Neural cell (in vitro differentiated cells): Measurements from ENCODE around the gene SLC7A6OS. TPM values are rescaled to one million over a fixed set of nuclear protein-coding genes. Genes with fewer than 3 reads are reported as not detected.

Source experiments
- H2AFZ ChIP-seq: fragments of 200-600, 300-800 bp; sonication (generic), shearing (Covaris generic); 2 replicates; pipeline ENCODE4 v1.6.0; 2014; ENCODE audit warnings: low read depth, mild to moderate bottlenecking, antibody characterized with exemption, low read length, moderate library complexity
- H3F3A ChIP-seq: fragments of 200-600 bp; shearing (Covaris generic); 2 replicates; pipeline ENCODE4 v1.6.1; 2016; ENCODE audit warnings: mild to moderate bottlenecking, moderate library complexity, mixed read lengths, antibody characterized with exemption, low read length; ENCODE audit not compliant: insufficient read depth, poor library complexity, severe bottlenecking
- H3K27ac ChIP-seq: fragments of 200-600, 300-800 bp; sonication (generic), shearing (Covaris generic); 2 replicates; pipeline ENCODE4 v1.5.1; 2014; ENCODE audit warnings: mild to moderate bottlenecking, low read length, moderate library complexity
- H3K27me3 ChIP-seq: fragments of 300-800, 200-600 bp; sonication (generic), shearing (Covaris generic); 2 replicates; pipeline ENCODE4 v1.6.0; 2014; ENCODE audit warnings: mild to moderate bottlenecking, low read depth, low read length, moderate library complexity; ENCODE audit not compliant: insufficient read depth
- H3K36me3 ChIP-seq: fragments of 300-800, 200-600 bp; sonication (generic), shearing (Covaris generic); 2 replicates; pipeline ENCODE4 v1.5.1; 2014; ENCODE audit warnings: mild to moderate bottlenecking, antibody characterized with exemption, low read length, moderate library complexity; ENCODE audit not compliant: insufficient read depth
- H3K4me2 ChIP-seq: fragments of 300-800, 200-600 bp; sonication (generic), shearing (Covaris generic); 2 replicates; pipeline ENCODE4 v1.6.0; 2014; ENCODE audit warnings: mild to moderate bottlenecking, low read length
- H3K4me3 ChIP-seq: fragments of 300-800, 200-600 bp; sonication (generic), shearing (Covaris generic); 2 replicates; pipeline ENCODE4 v1.5.1; 2014; ENCODE audit warnings: mild to moderate bottlenecking, low read length, moderate library complexity
- H3K79me2 ChIP-seq: fragments of 200-600 bp; shearing (Covaris generic); replicated peaks from 2 replicates; pipeline ENCODE4 v1.6.0; 2014; ENCODE audit warnings: mild to moderate bottlenecking, low read length, moderate library complexity; ENCODE audit not compliant: insufficient read depth
- H3K9ac ChIP-seq: fragments of 300-800, 200-600 bp; sonication (generic), shearing (Covaris generic); 2 replicates; pipeline ENCODE4 v1.6.1; 2016; ENCODE audit warnings: mild to moderate bottlenecking, low read length, mixed read lengths
- H3K9me2 ChIP-seq: fragments of 200-600 bp; shearing (Covaris generic); 2 replicates; pipeline ENCODE4 v1.6.1; 2016; ENCODE audit warnings: mild to moderate bottlenecking, low read length, mixed read lengths; ENCODE audit not compliant: insufficient read depth
- H3K9me3 ChIP-seq: fragments of 200-600, 300-800 bp; sonication (generic), shearing (Covaris generic); 2 replicates; pipeline ENCODE4 v1.6.1; 2016; ENCODE audit warnings: mild to moderate bottlenecking, mixed run types, low read length, moderate library complexity, mixed read lengths
- H4K20me1 ChIP-seq: fragments of 200-600 bp; shearing (Covaris generic); 2 replicates; pipeline ENCODE4 v1.6.1; 2016; ENCODE audit warnings: mild to moderate bottlenecking, mixed run types; ENCODE audit not compliant: insufficient read depth
- EP300 ChIP-seq: fragments of 450-650 bp; conservative IDR thresholded peaks from 2 replicates; pipeline ENCODE4 v1.6.1; 2014; ENCODE audit warnings: antibody characterized with exemption, mild to moderate bottlenecking, moderate library complexity; ENCODE audit not compliant: poor library complexity, severe bottlenecking
- EZH2 ChIP-seq: fragments of 200-600, 300-800 bp; shearing (Covaris generic), sonication (generic); IDR thresholded peaks from 2 replicates; pipeline ENCODE4 v1.6.1; 2014; ENCODE audit warnings: antibody characterized with exemption, low read length, borderline replicate concordance, mild to moderate bottlenecking; ENCODE audit not compliant: insufficient read depth, poor library complexity, severe bottlenecking
- MXI1 ChIP-seq: fragments of 450-650 bp; conservative IDR thresholded peaks from 2 replicates; pipeline ENCODE4 v1.6.1; 2014; ENCODE audit warnings: antibody characterized with exemption, mild to moderate bottlenecking; ENCODE audit not compliant: poor library complexity, severe bottlenecking
- POLR2AphosphoS5 ChIP-seq: IDR thresholded peaks from 2 replicates; pipeline ENCODE4 v1.6.1; 2012
- RAD21 ChIP-seq: fragments of 450-650 bp; conservative IDR thresholded peaks from 2 replicates; pipeline ENCODE4 v1.6.1; 2014; ENCODE audit warnings: antibody characterized with exemption, mild to moderate bottlenecking, moderate library complexity
- polyA plus RNA-seq: library from polyadenylated mRNA; depleted of rRNA; stranded (reverse); fragments of >200 nt; gene quantifications from 2 replicates; pipeline ENCODE4 v1.2.3, GENCODE V29; 2014
- TF ChIP-seq, protein P1 (sequence below): IDR thresholded peaks from 2 replicates; pipeline ENCODE4 v1.6.1; 2012; ENCODE audit warnings: borderline replicate concordance
- TF ChIP-seq, protein P2 (sequence below): fragments of 450-650 bp; IDR thresholded peaks from 2 replicates; pipeline ENCODE4 v1.5.1; 2014; ENCODE audit warnings: antibody characterized with exemption, mild to moderate bottlenecking, moderate library complexity; ENCODE audit not compliant: poor library complexity, severe bottlenecking

Gene SLC7A6OS
- polyA plus RNA-seq, 1 donor from 2014 or later, result 21.3 TPM

DNA sequence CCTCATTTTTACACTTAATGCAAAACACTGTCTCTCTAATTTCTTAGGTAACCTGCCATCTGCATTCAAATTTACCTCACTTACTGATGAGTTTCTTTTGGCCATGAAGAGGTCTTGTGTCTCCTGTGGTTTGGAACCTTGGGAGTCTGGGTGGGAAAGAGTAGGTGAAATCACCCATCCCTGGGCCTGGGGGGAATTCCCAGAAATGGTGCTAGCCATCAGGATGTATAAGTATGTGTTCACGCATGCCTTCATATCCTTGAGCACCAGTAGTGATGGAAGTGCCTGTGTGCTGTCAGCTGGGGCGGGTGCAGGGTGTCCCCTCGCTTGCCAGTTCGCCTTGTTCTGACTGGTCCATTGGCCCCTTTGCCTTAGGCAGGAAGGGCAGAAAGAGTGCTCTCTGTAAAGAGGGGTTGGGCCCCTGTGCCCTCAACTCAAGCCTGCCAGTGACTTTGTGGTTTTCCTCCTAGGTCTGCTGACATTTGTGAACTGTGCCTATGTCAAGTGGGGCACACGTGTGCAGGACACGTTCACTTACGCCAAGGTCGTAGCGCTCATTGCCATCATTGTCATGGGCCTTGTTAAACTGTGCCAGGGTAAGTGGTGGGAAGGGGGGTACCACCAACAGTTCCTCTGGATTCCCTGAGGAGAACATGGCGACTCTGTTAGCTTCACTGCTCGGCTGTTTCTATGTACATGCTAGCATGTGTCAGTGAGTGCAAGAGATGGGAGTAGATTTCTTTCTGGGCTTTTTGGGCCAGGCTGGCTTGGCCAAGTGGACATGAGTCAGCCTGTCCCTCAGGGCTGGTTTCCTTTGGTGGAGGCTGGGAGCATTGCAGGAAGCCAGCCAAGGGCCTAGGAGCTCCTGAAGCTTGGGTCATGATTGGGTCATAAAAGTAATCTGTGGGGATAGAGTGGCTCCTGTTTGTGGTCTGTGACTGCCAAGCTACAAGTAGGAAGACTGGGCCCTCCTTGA lies 23.2 kb downstream of the SLC7A6OS start:
- no peaks in the 10 kb centered on the region for H3K9me3 ChIP-seq
- peaks cover 4% of the 10 kb centered on the region for H3K36me3 ChIP-seq
- no peaks in the 10 kb centered on the region for H3K27me3 ChIP-seq
- H3K9ac ChIP-seq, result no peak overlapping the region
- no peaks in the 10 kb centered on the region for H3F3A ChIP-seq
- H3K4me2 ChIP-seq, result no peak overlapping the region
- no peaks in the 10 kb centered on the region for H3K9me2 ChIP-seq
- H4K20me1 ChIP-seq, result no peaks in the 10 kb centered on the region
- no peak overlapping the region for H2AFZ ChIP-seq
- no peak overlapping the region for H3K4me3 ChIP-seq
- no peaks in the 10 kb centered on the region for H3K79me2 ChIP-seq
- no peak overlapping the region for H3K27ac ChIP-seq
- TF ChIP-seq POLR2AphosphoS5 (no peak), EP300 (no peak), RAD21 (no peak)
- TF ChIP-seq, protein P1, sequence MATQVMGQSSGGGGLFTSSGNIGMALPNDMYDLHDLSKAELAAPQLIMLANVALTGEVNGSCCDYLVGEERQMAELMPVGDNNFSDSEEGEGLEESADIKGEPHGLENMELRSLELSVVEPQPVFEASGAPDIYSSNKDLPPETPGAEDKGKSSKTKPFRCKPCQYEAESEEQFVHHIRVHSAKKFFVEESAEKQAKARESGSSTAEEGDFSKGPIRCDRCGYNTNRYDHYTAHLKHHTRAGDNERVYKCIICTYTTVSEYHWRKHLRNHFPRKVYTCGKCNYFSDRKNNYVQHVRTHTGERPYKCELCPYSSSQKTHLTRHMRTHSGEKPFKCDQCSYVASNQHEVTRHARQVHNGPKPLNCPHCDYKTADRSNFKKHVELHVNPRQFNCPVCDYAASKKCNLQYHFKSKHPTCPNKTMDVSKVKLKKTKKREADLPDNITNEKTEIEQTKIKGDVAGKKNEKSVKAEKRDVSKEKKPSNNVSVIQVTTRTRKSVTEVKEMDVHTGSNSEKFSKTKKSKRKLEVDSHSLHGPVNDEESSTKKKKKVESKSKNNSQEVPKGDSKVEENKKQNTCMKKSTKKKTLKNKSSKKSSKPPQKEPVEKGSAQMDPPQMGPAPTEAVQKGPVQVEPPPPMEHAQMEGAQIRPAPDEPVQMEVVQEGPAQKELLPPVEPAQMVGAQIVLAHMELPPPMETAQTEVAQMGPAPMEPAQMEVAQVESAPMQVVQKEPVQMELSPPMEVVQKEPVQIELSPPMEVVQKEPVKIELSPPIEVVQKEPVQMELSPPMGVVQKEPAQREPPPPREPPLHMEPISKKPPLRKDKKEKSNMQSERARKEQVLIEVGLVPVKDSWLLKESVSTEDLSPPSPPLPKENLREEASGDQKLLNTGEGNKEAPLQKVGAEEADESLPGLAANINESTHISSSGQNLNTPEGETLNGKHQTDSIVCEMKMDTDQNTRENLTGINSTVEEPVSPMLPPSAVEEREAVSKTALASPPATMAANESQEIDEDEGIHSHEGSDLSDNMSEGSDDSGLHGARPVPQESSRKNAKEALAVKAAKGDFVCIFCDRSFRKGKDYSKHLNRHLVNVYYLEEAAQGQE, result no peak

DNA sequence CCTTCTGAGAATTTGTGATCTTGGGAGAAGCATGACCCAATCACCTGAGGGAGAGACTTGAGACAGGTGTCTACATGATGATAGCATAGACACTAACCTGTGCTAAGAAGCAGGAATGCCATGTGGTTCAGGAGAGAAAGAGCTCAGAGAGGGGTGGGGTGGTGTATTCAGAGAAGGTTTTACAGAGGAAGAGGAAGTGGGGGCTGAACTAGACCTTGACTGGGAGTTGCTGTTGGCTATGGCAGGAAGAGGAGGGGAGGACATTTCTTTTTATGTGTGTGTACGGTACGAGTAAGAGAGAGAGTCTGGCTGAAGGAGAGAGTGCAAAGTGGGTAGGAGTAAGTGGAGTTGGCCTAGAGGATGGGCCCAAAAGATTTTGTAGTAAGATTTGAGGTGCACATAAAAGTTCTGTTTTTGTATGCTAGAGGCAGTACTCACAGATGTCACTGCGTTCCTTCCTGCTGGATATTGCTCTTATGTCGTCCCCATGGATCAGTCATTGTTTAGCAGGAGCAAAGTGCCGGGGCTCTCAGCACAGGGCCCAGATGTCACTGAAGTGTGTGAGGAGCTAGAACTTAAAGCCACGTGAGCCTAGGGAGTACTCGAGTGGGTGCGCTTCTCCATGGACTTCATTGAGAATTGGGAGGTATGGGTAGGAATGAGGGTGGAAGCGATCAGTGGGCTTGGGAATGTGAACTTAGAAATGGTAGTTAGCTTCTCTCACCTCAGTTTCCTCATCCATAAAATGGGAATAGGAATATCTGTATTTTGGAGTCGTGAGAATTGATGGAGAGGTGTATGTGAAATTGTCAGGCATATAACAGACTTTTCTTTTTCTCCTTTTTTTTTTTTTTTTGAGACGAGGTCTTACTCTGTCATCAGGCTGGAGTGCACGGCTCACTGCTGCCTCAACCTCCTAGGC lies 24.3 kb downstream of the SLC7A6OS start:
- Histone ChIP-seq H3K36me3 (peaks cover 4% of the 10 kb centered on the region), H3K9me2 (no peaks in the 10 kb centered on the region), H3K4me2 (no peak overlapping the region), H3K79me2 (no peaks in the 10 kb centered on the region), H3K9ac (no peak overlapping the region), H3K27ac (no peak overlapping the region), H2AFZ (no peak overlapping the region), H3K4me3 (no peak overlapping the region), H3F3A (no peaks in the 10 kb centered on the region), H4K20me1 (no peaks in the 10 kb centered on the region), H3K27me3 (no peaks in the 10 kb centered on the region), H3K9me3 (no peaks in the 10 kb centered on the region)
- no peak for TF ChIP-seq RAD21
- TF ChIP-seq, protein P1, result no peak
- TF ChIP-seq MXI1, result no peak
- TF ChIP-seq, protein P2, sequence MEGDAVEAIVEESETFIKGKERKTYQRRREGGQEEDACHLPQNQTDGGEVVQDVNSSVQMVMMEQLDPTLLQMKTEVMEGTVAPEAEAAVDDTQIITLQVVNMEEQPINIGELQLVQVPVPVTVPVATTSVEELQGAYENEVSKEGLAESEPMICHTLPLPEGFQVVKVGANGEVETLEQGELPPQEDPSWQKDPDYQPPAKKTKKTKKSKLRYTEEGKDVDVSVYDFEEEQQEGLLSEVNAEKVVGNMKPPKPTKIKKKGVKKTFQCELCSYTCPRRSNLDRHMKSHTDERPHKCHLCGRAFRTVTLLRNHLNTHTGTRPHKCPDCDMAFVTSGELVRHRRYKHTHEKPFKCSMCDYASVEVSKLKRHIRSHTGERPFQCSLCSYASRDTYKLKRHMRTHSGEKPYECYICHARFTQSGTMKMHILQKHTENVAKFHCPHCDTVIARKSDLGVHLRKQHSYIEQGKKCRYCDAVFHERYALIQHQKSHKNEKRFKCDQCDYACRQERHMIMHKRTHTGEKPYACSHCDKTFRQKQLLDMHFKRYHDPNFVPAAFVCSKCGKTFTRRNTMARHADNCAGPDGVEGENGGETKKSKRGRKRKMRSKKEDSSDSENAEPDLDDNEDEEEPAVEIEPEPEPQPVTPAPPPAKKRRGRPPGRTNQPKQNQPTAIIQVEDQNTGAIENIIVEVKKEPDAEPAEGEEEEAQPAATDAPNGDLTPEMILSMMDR, result no peak
- no peak for TF ChIP-seq EZH2
